Activated CD8-positive, alpha-beta memory T cell treated with anti-CD3 and anti-CD28 coated beads, Interleukin-2, amount 50 U/mL, for 24 hours (primary cell): Measurements from ENCODE around the gene CNOT2.

ENCODE experiments used
- DNase-seq: peaks from one replicate; pipeline ENCODE4 v3.0.0-alpha.2; 2020; ENCODE audit errors: extremely low read depth

CNOT2 gene, protein sequence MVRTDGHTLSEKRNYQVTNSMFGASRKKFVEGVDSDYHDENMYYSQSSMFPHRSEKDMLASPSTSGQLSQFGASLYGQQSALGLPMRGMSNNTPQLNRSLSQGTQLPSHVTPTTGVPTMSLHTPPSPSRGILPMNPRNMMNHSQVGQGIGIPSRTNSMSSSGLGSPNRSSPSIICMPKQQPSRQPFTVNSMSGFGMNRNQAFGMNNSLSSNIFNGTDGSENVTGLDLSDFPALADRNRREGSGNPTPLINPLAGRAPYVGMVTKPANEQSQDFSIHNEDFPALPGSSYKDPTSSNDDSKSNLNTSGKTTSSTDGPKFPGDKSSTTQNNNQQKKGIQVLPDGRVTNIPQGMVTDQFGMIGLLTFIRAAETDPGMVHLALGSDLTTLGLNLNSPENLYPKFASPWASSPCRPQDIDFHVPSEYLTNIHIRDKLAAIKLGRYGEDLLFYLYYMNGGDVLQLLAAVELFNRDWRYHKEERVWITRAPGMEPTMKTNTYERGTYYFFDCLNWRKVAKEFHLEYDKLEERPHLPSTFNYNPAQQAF

DNA sequence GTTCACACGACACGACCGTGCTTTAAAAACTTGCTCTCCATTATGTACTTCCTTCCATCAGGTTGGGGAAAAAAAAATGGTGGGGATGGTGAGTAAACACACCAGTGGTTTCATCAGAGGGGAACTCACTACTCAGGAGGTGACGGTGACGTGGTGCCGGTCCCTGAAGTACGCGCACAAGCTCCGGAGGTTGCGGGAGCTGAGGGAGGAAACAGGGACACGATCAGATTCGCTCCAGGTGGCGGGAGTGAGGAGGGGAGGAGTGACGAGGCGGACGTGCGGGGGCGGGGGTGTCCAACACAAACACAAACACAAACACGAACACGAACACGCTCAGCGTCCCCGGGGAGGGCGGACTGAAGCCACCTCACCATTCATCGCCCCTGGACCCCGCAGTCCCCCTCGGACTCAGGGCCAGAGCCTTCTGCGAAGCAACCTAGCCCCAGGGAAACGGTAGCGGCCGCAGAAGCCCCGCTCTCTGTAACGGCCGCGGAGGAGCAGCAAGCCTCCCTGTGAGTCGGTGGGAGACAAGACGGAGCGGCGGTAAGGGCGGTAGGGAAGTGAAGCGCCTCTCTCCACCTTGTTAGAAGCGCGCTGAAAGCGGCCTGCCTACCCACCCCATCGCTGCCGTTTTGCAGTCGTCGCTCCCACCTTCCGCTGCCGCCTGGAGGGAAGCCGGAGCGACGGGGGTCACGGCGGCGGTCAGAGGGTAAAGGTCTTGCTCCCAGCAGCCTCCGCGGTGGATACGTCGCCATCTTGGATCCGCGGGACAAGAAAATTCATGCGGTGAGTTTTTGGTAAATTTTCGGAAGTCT is at the start of gene CNOT2:
Gene CNOT2 (plus strand): TSS at position 739 of the 815 bp plus-strand sequence. CDS start 34,794 bp downstream, outside the sequence.
- peak; percentile 74 for DNase-seq

DNA sequence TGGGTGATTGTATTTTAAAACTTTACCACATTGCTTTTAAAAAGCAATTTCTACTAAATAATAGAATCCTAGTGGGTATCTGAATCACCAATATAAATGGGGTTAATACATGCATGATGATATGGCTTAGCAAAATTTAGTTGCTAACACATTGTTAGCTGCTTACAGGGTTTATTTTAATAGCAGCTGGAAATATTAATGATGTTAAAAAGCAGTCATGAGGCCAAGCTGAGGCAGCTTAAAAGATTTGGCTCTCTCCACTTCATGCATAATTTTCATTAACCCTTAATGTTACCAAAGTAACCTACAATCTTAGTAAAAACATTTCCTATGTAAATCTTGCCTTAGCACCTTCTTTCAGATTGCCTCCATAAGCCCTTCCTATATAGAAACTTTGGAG is 49.2 kb upstream of the CNOT2 start:
- no peak for DNase-seq

DNA sequence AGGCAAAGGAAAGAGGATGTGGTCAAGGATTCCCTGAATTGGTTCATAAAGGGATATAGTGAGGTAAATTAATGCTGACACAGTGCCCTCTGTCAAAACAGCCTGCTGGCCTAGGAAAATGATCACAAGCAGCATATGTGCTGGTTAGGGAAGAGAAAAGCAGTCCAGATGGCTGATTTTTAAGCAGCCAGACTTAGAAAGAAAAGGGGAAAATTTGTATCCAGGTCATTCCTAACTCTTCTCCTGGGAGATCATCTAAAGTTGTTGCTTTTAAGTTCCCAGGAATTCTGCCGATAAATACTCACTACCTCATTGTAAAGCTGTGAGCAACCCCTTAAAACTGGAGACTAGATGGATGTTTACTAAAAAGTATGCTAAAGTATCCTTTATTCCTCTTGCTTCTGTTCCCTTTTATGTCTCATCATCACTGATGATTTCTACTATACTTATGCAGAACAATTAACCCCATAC is 46.4 kb upstream of the CNOT2 start:
- no peak for DNase-seq

DNA sequence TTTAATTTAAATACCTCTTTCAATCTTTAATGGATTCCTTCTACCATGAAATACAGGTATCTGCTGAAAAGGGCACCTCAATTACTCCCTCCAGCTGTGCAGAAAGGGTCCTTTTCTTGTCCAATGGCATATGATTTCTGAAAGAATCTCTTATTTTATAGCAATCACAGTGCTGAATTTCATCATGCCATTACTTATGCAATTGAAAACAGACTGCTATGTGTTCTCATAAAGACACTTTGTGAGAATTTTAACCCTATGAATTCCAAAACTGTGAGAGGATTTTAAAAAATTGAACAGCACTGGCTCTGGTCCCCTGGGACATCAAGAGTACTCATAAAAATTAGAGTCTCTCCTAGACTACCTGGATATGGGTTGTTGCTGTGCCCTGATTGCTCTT is 45.9 kb upstream of the CNOT2 start:
- no peak for DNase-seq

DNA sequence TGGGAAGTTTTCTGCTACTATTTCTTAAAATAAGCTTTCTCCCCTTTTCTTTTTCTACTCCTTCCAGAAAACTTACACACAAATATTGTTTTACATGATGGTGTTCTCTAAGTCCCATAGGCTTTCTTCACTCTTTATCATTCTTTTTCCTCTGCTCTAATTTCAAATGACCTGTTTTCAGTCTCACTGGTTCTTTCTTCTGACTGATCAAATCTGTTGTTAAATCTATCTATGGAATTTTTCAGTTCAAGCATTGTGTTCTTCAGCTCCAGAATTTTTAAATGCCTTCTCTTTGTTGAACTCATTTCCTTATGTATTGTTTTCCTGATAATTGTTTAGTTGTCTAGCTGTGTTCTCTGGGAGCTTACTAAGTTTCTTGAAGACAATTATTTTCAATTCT is 29.5 kb upstream of the CNOT2 start:
- DNase-seq: no peak

- no peak for DNase-seq
Measured at GRCh38 chr12:70214972-70215617, 28.1 kb upstream of the CNOT2 start.

DNA sequence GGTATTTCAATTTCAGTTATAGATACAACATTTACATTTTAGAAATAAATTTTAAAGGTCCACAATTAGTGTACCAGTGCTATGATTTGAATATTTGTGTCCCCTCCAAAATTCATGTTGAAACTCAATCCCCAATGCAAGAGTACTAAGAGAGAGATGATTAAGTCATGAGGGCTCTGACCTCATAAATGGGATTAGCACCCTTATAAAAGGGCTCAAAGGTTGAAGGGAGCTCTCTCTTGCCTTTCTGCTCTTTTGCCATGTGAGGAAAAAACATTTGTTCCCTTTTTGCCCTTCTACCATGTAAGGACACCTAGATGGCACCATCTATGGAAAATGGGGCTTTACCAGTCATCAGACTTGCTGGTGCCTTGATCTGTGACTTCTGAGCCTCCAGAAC is 25.8 kb upstream of the CNOT2 start:
- no peak for DNase-seq

DNA sequence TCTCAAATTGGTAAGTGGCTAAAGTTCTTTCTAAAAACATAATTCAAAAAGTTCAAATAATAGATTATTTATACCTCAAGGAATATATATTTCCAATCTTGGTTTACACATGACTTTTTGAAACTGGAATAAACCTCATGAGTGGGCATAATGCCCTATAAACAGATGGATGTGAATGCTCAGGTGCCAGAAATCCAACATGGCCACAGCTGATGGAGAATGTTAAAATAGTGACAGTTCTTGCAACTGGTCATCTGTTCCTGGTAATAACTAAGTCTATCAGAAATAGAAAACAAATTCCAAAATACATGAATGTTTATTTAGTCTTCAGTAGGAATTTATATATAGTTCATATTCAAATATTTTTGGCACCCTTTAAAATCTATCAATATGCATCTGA is 21.6 kb upstream of the CNOT2 start:
- DNase-seq: no peak

GRCh38 chr12:70227911-70228310 is 15.3 kb upstream of the CNOT2 start:
- no peak for DNase-seq

- DNase-seq: no peak
Measured at GRCh38 chr12:70230934-70231606, 12.2 kb upstream of the CNOT2 start.

GRCh38 chr12:70236990-70237389 is 6.2 kb upstream of the CNOT2 start:
- DNase-seq: no peak

DNA sequence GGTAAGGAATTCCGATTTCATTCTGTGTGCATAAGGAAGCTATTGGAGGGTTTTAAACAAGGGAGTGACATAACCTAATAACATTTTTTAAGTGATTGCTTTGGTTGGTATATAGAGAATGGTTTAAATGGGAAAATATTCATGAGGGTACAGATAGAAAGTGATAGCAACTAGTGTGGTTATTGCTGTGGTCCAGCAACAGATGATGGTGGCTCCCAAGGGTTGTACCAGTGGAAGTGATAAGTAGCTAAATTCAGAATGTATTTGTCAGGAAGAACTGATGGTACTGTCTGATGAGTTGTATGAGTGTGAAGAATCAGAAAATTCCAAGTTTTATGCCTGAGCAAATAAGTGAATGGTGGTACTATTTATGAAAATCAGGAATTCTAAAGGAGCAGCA is 2.6 kb upstream of the CNOT2 start:
- DNase-seq: no peak

- no peak for DNase-seq
Measured at GRCh38 chr12:70241845-70242244, 1.4 kb upstream of the CNOT2 start.

GRCh38 chr12:70243510-70244371 is 508 bp downstream of the CNOT2 start:
- DNase-seq: no peak

DNA sequence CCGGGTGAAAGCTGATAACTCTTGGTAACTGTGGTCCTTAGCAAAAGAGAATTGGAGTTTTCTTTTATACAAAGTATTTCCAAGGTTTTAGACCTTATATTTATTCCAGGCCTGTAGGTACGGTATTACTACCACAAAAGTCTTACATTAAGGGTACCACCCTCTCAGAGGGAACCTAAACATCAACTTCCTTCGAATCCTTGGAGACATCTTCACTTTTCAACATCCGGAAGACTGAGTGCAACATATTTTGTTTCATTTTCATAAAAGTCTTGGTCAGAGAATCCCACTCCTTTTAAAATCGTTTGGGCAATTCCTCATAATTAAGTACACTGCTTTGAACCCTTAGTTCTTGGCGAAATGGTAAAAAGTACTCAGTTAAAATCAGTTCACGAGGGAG is 1.2 kb downstream of the CNOT2 start:
- DNase-seq: no peak

- DNase-seq: no peak
Measured at GRCh38 chr12:70245458-70245857, 2.2 kb downstream of the CNOT2 start.

- DNase-seq: no peak
Measured at GRCh38 chr12:70246580-70246979, 3.3 kb downstream of the CNOT2 start.

- no peak for DNase-seq
Measured at GRCh38 chr12:70247653-70248199, 4.5 kb downstream of the CNOT2 start.

- DNase-seq: no peak
Measured at GRCh38 chr12:70248876-70249275, 5.6 kb downstream of the CNOT2 start.

DNA sequence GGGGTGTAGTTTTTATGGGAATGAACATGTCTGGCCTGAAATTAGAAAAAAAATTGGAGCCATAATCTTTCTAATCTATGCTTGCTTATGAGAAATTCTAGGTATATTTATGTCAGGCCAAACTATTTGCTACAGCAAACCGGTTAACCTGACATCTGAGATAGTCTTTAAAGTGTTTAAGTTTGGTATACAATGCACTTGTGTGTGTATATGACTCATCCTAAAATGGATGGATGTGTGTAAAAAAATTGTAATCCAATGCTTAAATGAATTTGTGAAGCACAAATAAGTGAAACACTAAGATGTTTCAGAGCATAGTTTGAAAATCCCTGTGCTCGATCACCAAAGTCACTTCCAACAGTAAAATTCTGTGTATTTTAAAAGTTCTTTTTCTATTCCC is 6.7 kb downstream of the CNOT2 start:
- no peak for DNase-seq
